Measurements from ENCODE around the gene KCNJ9.
"Not testable (repeated sequence)": the region's sequence is repeated elsewhere in the genome, so short reads cannot be mapped to it uniquely, and the experiment has no call there.

KCNJ9 gene

GRCh38 chr1:160115545-160116282 lies 34.4 kb downstream of the KCNJ9 start, which contains the start of gene ATP1A2:
TSS of gene ATP1A2 (plus strand) at chr1:160115759. CDS start at chr1:160115862, 103 bp downstream.
- intact Hi-C loops (cut with DNase I), result no loop called here
- DNase-seq, result peak in 15 of 42 donors; percentile 33 to 79 (median 56)

GRCh38 chr1:160116283-160117147 lies 35.2 kb downstream of the KCNJ9 start:
- DNase-seq, result peak in 1 of 42 donors; percentile 39
- intact Hi-C loops (cut with DNase I), result no loop called here

- intact Hi-C loops (cut with DNase I), result no loop called here
- DNase-seq, result no peak
Observed at GRCh38 chr1:160117300-160117699, 36.0 kb downstream of the KCNJ9 start.

- intact Hi-C loops (cut with DNase I), result no loop called here
- DNase-seq, result peak; percentile 44 to 90 (median 76)
Observed at GRCh38 chr1:160117709-160118183, 36.4 kb downstream of the KCNJ9 start.

GRCh38 chr1:160118928-160119327 lies 37.6 kb downstream of the KCNJ9 start:
- intact Hi-C loops (cut with DNase I), result no loop called here

GRCh38 chr1:160120797-160121196 lies 39.5 kb downstream of the KCNJ9 start:
- DNase-seq, result no peak
- intact Hi-C loops (cut with DNase I), result no loop called here

More at GRCh38 chr1:160118928-160119327, 37.6 kb downstream of the KCNJ9 start:
- peak in 4 of 42 donors; percentile 47 to 69 (median 58) for DNase-seq

- intact Hi-C loops (cut with DNase I), result no loop called here
- DNase-seq, result no peak
Observed at GRCh38 chr1:160121388-160121787, 40.0 kb downstream of the KCNJ9 start.

- DNase-seq, result no peak
- intact Hi-C loops (cut with DNase I), result no loop called here
Observed at GRCh38 chr1:160122978-160123495, 41.7 kb downstream of the KCNJ9 start.

- intact Hi-C loops (cut with DNase I), result no loop called here
Observed at GRCh38 chr1:160123726-160124125, 42.4 kb downstream of the KCNJ9 start.

GRCh38 chr1:160124705-160125478 lies 43.6 kb downstream of the KCNJ9 start:
- no peak for DNase-seq
- intact Hi-C loops (cut with DNase I), result no loop called here

More at GRCh38 chr1:160123726-160124125, 42.4 kb downstream of the KCNJ9 start:
- DNase-seq, result no peak

- DNase-seq, result no peak
- intact Hi-C loops (cut with DNase I), result no loop called here
Observed at GRCh38 chr1:160125746-160126145, 44.4 kb downstream of the KCNJ9 start.

- DNase-seq; intact Hi-C loops (cut with DNase I): not testable (repeated sequence)
Observed at GRCh38 chr1:160126342-160126741, 45.0 kb downstream of the KCNJ9 start.

GRCh38 chr1:160127381-160127780 lies 46.0 kb downstream of the KCNJ9 start:
- intact Hi-C loops (cut with DNase I), result no loop called here
- DNase-seq, result no peak

- intact Hi-C loops (cut with DNase I), result no loop called here
- DNase-seq, result no peak
Observed at GRCh38 chr1:160127865-160128523, 46.7 kb downstream of the KCNJ9 start.

GRCh38 chr1:160128636-160129035 lies 47.3 kb downstream of the KCNJ9 start:
- no peak for DNase-seq

GRCh38 chr1:160129046-160129445 lies 47.7 kb downstream of the KCNJ9 start:
- peak in 3 of 42 donors; percentile 23 to 49 (median 37) for DNase-seq

More at GRCh38 chr1:160128636-160129035, 47.3 kb downstream of the KCNJ9 start:
- intact Hi-C loops (cut with DNase I), result no loop called here

GRCh38 chr1:160129558-160129957 lies 48.2 kb downstream of the KCNJ9 start:
- intact Hi-C loops (cut with DNase I), result no loop called here
- DNase-seq, result no peak

More at GRCh38 chr1:160129046-160129445, 47.7 kb downstream of the KCNJ9 start:
- intact Hi-C loops (cut with DNase I), result no loop called here

- DNase-seq, result no peak
- intact Hi-C loops (cut with DNase I), result no loop called here
Observed at GRCh38 chr1:160129966-160130365, 48.6 kb downstream of the KCNJ9 start.

Measured in head of caudate nucleus (tissue), 42 donors.